ENCODE measurements around the gene SMG6.

DNA sequence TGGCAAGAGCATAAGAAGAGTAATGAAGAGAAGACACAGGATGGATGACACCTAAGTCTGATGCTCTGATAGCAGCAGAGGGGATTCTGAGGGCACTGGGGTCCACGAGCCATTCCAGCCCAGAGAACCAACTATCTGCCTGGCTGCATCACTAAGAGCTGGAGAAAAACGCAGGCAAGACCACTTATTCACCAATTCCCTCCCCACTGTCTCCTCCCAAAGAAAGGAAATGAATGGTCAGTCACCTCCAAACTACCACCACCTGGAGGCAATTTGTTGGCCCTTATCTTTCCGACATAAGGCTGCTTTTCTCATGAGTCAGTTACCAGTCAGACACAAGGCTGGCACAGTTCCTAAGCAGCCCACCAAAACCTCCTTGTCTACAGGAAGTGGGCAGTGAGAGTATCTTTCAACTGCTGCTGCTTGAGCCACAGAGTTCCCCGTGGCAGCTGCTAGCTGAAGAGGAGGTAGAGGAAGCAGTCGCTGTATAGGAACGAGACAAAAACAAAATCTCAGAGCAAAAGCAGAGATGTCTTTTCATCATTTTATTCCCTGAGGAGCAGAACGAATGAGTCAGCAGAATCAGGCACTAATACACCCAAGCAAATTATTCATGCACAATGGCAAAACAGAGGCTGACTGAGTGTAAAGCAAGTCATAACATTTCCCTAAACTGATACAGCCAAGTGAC, 111.1 kb downstream of the SMG6 start:
- TF ChIP-seq POLR2A (IDR thresholded peaks at IDR 0.05; ENCODE audit: low read length) (no peak), GATA1 (IDR thresholded peaks at IDR 0.05; ENCODE audit: low read depth, low read length) (no peak)

All from erythroblast (primary cell).